Spleen (tissue), 7 donors: ENCODE measurements around the gene GJA3.

Source experiments
- CTCF ChIP-seq, 11 experiments: fragments of 200-600 bp in 7 of 11; fragments of 450-650 bp in 4 of 11; sonication (generic) in 4 of 11; IDR thresholded peaks in 8 of 11; conservative IDR thresholded peaks in 3 of 11; 1 replicate in 7 of 11; 2 replicates in 4 of 11; pipeline versions ENCODE4 v1.4.0 to v1.8.0; 2016 to 2021; ENCODE audit warnings: antibody characterized with exemption in 11 of 11, inconsistent platforms in 4 of 11, mild to moderate bottlenecking in 1 of 11
- POLR2AphosphoS5 ChIP-seq, 3 donors: sonication (generic); formaldehyde crosslinking; IDR thresholded peaks; one replicate each; pipeline ENCODE4 v1.5.1; 2017; ENCODE audit warnings: antibody characterized with exemption in 3 of 3
- donor health status: DM: no; HTN: no; CAD: no; lungs with moderate emphysema.
- donor health status: DM: no; HTN: no; CAD: no.
- donor health status: DM: no; HTN: no; CAD: no.

GRCh38 chr13:20148501-20149183 is 12.2 kb downstream of the GJA3 start:
- TF ChIP-seq CTCF (IDR thresholded peaks at IDR 0.05 in 8 of 11, conservative IDR thresholded peaks at IDR 0.05 in 3 of 11), result no peak
- no peak for TF ChIP-seq POLR2AphosphoS5 (IDR thresholded peaks at IDR 0.05)
